Choroid plexus epithelial cell (primary cell): ENCODE data around the gene GTF2F1.

ENCODE experiments used
- DNase-seq: peaks from one replicate; pipeline ENCODE4 v3.0.0-alpha.2; 2010; ENCODE audit warnings: low read depth
- H3K4me3 ChIP-seq: 2 replicates; pipeline ENCODE4 v1.5.1; 2011; ENCODE audit warnings: low read depth, mild to moderate bottlenecking, control low read depth, low read length, moderate library complexity
- TF ChIP-seq, protein P1 (sequence below): conservative IDR thresholded peaks from 2 replicates; pipeline ENCODE4 v1.5.1; 2011; ENCODE audit warnings: low read depth, mild to moderate bottlenecking, control low read depth, inconsistent platforms, low read length, moderate library complexity

GTF2F1 gene

DNA sequence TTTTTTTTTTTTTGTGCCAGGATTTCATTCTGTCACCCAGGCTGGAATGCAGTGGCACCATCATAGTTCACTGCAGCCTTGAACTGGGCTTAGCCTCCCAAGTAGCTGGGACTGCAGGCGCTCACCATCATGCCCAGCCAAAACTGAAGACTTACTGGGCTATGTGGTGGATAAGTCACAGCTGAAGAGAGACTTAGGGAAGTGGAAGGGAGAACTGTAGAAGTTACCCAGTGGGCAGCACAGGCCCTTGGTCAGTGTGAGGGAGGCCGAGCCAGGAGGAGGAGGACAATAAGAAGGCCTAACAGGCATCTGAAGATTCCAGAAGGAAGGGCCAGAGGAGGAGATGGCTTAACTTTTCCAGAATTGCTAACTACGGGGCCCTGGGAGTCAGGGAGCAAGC lies 13.2 kb downstream of the GTF2F1 start:
- TF ChIP-seq, protein P1, sequence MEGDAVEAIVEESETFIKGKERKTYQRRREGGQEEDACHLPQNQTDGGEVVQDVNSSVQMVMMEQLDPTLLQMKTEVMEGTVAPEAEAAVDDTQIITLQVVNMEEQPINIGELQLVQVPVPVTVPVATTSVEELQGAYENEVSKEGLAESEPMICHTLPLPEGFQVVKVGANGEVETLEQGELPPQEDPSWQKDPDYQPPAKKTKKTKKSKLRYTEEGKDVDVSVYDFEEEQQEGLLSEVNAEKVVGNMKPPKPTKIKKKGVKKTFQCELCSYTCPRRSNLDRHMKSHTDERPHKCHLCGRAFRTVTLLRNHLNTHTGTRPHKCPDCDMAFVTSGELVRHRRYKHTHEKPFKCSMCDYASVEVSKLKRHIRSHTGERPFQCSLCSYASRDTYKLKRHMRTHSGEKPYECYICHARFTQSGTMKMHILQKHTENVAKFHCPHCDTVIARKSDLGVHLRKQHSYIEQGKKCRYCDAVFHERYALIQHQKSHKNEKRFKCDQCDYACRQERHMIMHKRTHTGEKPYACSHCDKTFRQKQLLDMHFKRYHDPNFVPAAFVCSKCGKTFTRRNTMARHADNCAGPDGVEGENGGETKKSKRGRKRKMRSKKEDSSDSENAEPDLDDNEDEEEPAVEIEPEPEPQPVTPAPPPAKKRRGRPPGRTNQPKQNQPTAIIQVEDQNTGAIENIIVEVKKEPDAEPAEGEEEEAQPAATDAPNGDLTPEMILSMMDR = no peak
- H3K4me3 ChIP-seq = no peak overlapping the region
- no peak for DNase-seq

DNA sequence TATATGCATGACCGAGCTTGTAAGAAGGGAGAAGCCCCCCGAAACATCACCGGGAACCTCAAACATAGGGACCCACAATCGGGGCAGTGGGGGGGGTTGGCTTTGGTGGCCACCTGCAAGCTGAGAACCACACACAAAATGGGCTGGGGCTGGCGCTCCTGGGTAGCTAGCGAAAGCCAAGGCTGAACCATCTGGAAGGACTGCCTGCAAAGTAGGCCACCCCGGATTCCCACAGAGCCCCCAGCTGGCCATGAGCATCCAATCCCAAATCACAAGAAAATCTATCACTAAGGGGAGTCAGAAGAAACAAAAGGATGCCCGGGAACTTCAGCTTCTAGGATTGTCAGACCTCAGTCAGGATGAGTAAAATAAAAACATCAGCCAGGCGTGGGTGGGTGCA lies 14.5 kb downstream of the GTF2F1 start:
- no peak for DNase-seq
- no peak overlapping the region for H3K4me3 ChIP-seq
- TF ChIP-seq, protein P1 = no peak

DNA sequence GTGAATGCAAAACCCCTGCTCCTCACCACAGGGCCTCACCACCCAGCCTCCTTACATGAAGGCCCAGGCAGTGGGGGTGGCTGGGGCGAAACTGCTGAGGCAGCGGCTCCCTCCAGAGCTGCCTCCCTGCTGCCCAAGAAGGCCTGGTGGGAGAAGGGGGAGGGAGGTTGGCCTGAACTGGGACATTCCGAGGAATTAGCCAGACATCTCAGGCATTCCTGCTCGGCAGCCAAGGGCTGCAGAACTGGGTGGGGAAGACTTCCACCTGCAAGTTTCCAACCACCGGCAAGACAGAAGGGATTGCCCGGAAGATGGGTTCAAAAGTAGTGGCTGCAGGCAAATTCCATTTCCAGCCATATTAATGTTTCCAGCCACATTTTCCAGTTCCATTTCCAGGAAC lies 14.9 kb downstream of the GTF2F1 start:
- DNase-seq = peak; percentile 60
- no peak overlapping the region for H3K4me3 ChIP-seq
- TF ChIP-seq, protein P1 = no peak

DNA sequence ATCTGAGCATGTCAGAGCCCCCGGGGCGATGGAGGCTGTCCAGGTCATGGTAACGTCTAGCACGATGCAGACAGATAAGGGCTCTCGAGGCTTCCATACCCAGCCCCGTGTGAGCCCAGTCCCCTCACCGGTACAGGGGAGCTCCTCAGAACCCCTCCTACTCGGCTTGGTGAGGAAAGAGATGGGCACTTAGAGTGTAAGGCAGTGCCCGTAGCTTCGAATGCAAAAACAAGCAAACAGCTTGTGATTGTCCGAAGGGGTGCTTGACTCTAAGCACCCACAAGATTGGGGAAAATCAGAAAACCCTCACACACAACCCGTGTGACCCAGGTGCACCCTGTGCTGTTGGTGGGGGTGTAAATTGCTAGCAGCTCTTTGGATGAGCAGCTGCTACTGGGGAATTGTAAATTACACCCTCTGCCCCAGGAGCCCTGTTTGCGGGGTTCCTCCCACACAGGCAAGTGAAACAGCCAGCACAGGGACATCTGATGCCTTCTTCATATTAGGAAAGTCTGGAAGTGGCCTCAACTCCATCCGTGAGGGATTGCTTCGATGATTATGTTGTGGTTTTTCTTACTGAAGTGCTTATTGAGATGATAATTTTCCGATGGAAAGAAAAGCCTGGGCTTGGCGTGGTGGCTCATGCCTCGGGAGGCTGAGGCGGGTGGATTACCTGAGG lies 16.3 kb downstream of the GTF2F1 start:
- H3K4me3 ChIP-seq = no peak overlapping the region
- TF ChIP-seq, protein P1 = no peak
- no peak for DNase-seq

DNA sequence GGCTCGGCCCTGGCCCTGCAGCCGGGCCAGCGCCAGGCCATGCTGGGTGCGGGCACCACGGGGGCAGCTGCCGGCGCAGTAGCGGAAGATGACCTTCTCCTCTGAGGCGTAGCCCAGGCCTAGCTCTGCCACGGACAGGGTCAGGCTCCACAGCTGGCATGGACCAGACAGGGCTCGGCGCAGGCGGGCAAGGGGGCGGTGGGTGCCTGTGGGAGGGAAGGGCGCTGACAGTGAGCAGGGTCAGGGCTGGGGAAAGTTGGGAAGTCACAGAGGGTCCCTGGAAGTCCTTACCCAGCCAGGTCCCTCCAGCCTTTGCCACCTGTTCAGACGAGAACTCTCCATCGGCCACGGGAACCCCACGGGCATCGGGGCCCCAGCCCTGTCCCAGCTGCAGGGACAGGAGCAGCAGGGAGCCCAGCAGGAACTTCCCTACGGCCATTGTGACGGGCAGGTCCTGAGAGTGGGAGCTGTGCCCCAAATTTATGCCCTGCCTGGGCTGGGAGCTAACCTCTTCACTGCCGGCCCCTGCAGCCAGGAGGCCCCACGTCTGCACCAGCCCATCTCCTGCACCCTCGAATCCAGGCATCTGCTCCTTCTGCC lies 17.5 kb downstream of the GTF2F1 start, which contains the start of gene PSPN:
TSS of gene PSPN (minus strand) at position 523 of the 600 bp plus-strand sequence. CDS start at position 439, 84 bp downstream.
- no peak within 1 kb of the TSS for H3K4me3 ChIP-seq
- TF ChIP-seq, protein P1 = no peak
- no peak for DNase-seq

DNA sequence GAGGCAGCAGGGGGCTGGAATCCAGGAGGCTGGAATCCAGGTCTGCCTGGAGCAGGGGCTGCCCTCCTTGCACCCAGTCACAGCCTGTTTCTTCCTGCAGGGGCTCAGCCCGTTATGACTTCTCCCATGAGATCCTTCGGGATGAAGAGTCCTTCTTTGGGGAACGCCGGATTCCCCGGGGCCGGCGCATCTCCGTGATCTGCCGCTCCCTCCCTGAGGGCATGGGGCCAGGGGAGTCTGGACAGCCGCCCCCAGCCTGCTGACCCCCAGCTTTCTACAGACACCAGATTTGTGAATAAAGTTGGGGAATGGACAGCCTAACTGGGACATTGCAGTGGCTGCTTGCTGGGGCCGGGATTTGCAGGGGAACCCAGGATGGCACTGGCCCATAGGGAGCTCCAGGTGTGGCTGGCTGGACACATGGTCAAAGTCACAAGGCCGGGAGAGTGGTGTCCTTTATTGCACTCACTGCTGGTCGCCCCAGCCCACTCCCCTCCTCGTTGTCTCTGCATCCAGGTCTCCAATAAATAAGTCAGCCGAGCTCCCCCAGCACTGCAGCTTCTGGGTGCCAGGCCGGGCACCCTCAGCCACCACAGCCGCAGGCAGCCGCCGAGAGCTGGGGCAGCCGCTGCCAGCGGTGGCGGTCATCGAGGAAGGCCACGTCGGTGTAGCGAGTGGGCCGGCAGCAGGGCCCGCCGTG lies 18.1 kb downstream of the GTF2F1 start:
- DNase-seq = no peak
- TF ChIP-seq, protein P1 = no peak
- no peak overlapping the region for H3K4me3 ChIP-seq
